IPS DF 4.7 (cell line): Measurements from ENCODE around the gene DEAF1.
A peak's percentile ranks its signal among the peaks of the same experiment; 100 is the strongest.
"Not testable (repeated sequence)": the region's sequence is repeated elsewhere in the genome, so short reads cannot be mapped to it uniquely, and the experiment has no call there.

Experiments used
- DNase-seq: peaks from one replicate; pipeline ENCODE4 v3.0.0-alpha.2; 2013; ENCODE audit warnings: low spot score; ENCODE audit errors: extremely low read depth

DEAF1 gene

GRCh38 chr11:701741-702461 lies 6.9 kb upstream of the DEAF1 start:
- no peak for DNase-seq

- no peak for DNase-seq
Observed at GRCh38 chr11:699753-700152, 4.7 kb upstream of the DEAF1 start.

GRCh38 chr11:699116-699508 lies 4.1 kb upstream of the DEAF1 start:
- DNase-seq, result no peak

- DNase-seq, result no peak
Observed at GRCh38 chr11:698493-699115, 3.6 kb upstream of the DEAF1 start.

GRCh38 chr11:697811-698311 lies 2.8 kb upstream of the DEAF1 start:
- no peak for DNase-seq

GRCh38 chr11:696955-697491 lies 2.0 kb upstream of the DEAF1 start:
- no peak for DNase-seq

- DNase-seq, result peak; percentile 82
Observed at GRCh38 chr11:695538-696248, 671 bp upstream of the DEAF1 start, which contains the start of gene TMEM80. TMEM80 (plus strand) TSS chr11:695816; CDS start chr11:695828, 12 bp downstream.

- DNase-seq, result no peak
Observed at GRCh38 chr11:695288-695537, 191 bp upstream of the DEAF1 start.

GRCh38 chr11:693887-694562 lies 997 bp downstream of the DEAF1 start:
- no peak for DNase-seq

GRCh38 chr11:693415-693831 lies 1.6 kb downstream of the DEAF1 start:
- no peak for DNase-seq

- DNase-seq, result no peak
Observed at GRCh38 chr11:692824-693414, 2.1 kb downstream of the DEAF1 start.

- DNase-seq, result no peak
Observed at GRCh38 chr11:691710-692590, 3.1 kb downstream of the DEAF1 start.

GRCh38 chr11:690738-691633 lies 4.0 kb downstream of the DEAF1 start:
- no peak for DNase-seq

- not testable (repeated sequence) for DNase-seq
Observed at GRCh38 chr11:690244-690643, 4.8 kb downstream of the DEAF1 start.

- DNase-seq, result no peak
Observed at GRCh38 chr11:689625-690024, 5.4 kb downstream of the DEAF1 start.

GRCh38 chr11:688681-689080 lies 6.3 kb downstream of the DEAF1 start:
- no peak for DNase-seq

GRCh38 chr11:687751-688150 lies 7.3 kb downstream of the DEAF1 start:
- DNase-seq, result no peak

GRCh38 chr11:686451-687243 lies 8.4 kb downstream of the DEAF1 start:
- no peak for DNase-seq
